ENCODE measurements around the gene DDX25.

DNA sequence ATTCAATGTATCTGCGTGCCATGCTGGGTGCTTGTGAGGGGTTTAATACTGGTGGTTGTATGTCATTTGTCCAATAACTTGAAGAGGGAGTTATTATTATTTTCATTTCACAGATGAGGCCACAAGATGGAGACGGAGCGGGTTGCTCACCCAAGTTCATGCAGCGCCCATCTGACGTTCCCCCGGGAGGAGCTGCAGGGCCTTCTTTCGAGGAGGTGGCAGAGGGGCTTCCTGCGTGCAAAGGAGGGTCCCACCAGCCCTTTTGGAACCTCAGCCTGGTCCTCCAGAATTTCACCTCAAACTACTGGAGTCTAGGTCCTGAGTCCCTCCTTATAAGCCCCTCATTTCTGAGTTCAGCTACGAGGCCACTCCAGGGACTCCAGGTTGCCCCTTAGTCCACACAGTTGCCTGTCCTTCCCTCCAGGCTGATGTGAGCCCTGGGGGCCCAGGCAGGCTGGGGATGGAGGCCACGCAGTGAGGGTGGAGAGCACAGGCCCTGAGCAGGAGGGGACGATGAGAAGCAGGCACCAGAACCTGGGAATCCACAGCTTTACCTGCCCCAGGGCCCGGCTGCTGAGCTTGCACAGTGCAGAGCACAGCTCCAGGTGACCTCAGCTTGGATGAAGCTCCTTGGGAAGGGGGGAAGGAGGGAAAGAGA lies 38.6 kb downstream of the DDX25 start:
- no peak for TF ChIP-seq CTCF (IDR thresholded peaks at IDR 0.05)
- no peak for TF ChIP-seq POLR2A (IDR thresholded peaks at IDR 0.05)

Data from vagina (tissue), 2 donors.